Keratinocyte (primary cell): ENCODE measurements around the gene RIN3. TPM values are rescaled to one million over a fixed set of nuclear protein-coding genes. Genes with fewer than 3 reads are reported as not detected.
A peak's percentile ranks its signal among the peaks of the same experiment; 100 is the strongest.

Source experiments
- DNase-seq: peaks from one replicate; pipeline ENCODE4 v3.0.0-alpha.2; 2011; ENCODE audit warnings: low read depth, missing footprints, low spot score
- FAIRE-seq: peaks from 2 replicates; lab custom pipeline; 2011; peaks lifted over from hg19 to GRCh38; lab: Jason Lieb, UNC
- H2AFZ ChIP-seq: 2 replicates; pipeline ENCODE4 v1.6.0; 2012; ENCODE audit warnings: low read length, control low read depth, inconsistent platforms; ENCODE audit not compliant: control insufficient read depth
- H3K27ac ChIP-seq: 2 replicates; pipeline ENCODE4 v1.5.1; 2011; ENCODE audit warnings: low read length; ENCODE audit not compliant: control insufficient read depth, insufficient read depth
- H3K27me3 ChIP-seq: 3 replicates; pipeline ENCODE4 v1.6.0; 2011; ENCODE audit warnings: low read length; ENCODE audit not compliant: control insufficient read depth, insufficient read depth; ENCODE audit errors: extremely low read depth
- H3K36me3 ChIP-seq, 2 experiments: 2 replicates in 1 of 2; 3 replicates in 1 of 2; pipeline ENCODE4 v1.5.1; 2011; ENCODE audit warnings: low read length in 2 of 2, mild to moderate bottlenecking in 1 of 2; ENCODE audit not compliant: control insufficient read depth in 2 of 2, insufficient read depth in 2 of 2; ENCODE audit errors: extremely low read depth in 1 of 2
- H3K4me1 ChIP-seq: 3 replicates; pipeline ENCODE4 v1.5.1; 2011; ENCODE audit warnings: low read length; ENCODE audit not compliant: control insufficient read depth, insufficient read depth; ENCODE audit errors: extremely low read depth
- H3K4me2 ChIP-seq: 3 replicates; pipeline ENCODE4 v1.6.0; 2011; ENCODE audit warnings: low read depth, low read length; ENCODE audit not compliant: control insufficient read depth, insufficient read depth; ENCODE audit errors: extremely low read depth
- H3K4me3 ChIP-seq, 3 experiments: fragments of 200-600 bp in 1 of 3; sonication (generic) in 1 of 3; 2 replicates in 2 of 3; 3 replicates in 1 of 3; pipeline ENCODE4 v1.5.1; 2011 to 2016; ENCODE audit warnings: low read length in 3 of 3, mild to moderate bottlenecking in 3 of 3, control low read depth in 2 of 3, inconsistent platforms in 1 of 3, low read depth in 1 of 3, mixed read lengths in 1 of 3, mixed run types in 1 of 3, moderate library complexity in 1 of 3; ENCODE audit not compliant: control insufficient read depth in 2 of 3, insufficient read depth in 2 of 3; ENCODE audit errors: extremely low read depth in 1 of 3
- H3K79me2 ChIP-seq: 2 replicates; pipeline ENCODE4 v1.6.0; 2012; ENCODE audit warnings: low read length; ENCODE audit not compliant: control insufficient read depth, insufficient read depth
- H3K9ac ChIP-seq: 3 replicates; pipeline ENCODE4 v1.6.0; 2011; ENCODE audit warnings: low read length; ENCODE audit not compliant: control insufficient read depth, insufficient read depth; ENCODE audit errors: extremely low read depth
- H3K9me1 ChIP-seq: 3 replicates; pipeline ENCODE4 v1.6.0; 2011; ENCODE audit warnings: low read length; ENCODE audit not compliant: control insufficient read depth, insufficient read depth; ENCODE audit errors: extremely low read depth
- H3K9me3 ChIP-seq: 2 replicates; pipeline ENCODE4 v1.5.1; 2012; ENCODE audit warnings: low read depth, low read length; ENCODE audit not compliant: control insufficient read depth
- H4K20me1 ChIP-seq: 3 replicates; pipeline ENCODE4 v1.6.0; 2011; ENCODE audit warnings: low read length; ENCODE audit not compliant: control insufficient read depth, insufficient read depth; ENCODE audit errors: extremely low read depth
- EZH2 ChIP-seq: IDR thresholded peaks from one replicate; pipeline ENCODE4 v1.6.1; 2012; ENCODE audit warnings: inconsistent platforms, mild to moderate bottlenecking, low read length, moderate library complexity
- dilution Hi-C: fragments of 300-500 bp; cut with MboI; formaldehyde crosslinking; loops from one replicate; pipeline ENCODE4 v1.7.0; 2020; ENCODE audit warnings: low sequenced_read_pairs; ENCODE audit not compliant: extremely low pct_ligation_motif_present
- polyA plus RNA-seq, 5 experiments: library from polyadenylated mRNA; depleted of rRNA in 3 of 5; stranded (reverse) in 3 of 5; stranded (forward) in 1 of 5; unstranded in 1 of 5; fragments of >200 nt; gene quantifications; 1 replicate in 1 of 5; 2 replicates in 3 of 5; 3 replicates in 1 of 5; pipeline versions ENCODE4 v1.2.1 to v1.2.3, GENCODE V29; 2011 to 2012; ENCODE audit warnings: missing spikeins in 2 of 5, low read depth in 1 of 5, low replicate concordance in 1 of 5
- TF ChIP-seq, protein P1 (sequence below), 3 experiments: IDR thresholded peaks in 1 of 3; conservative IDR thresholded peaks in 1 of 3; optimal IDR thresholded peaks in 1 of 3; 2 replicates in 2 of 3; 3 replicates in 1 of 3; pipeline versions ENCODE3 to v1.5.1; 2011; ENCODE audit warnings: low read length in 3 of 3, mild to moderate bottlenecking in 3 of 3, moderate library complexity in 2 of 3, control low read depth in 1 of 3, inconsistent platforms in 1 of 3; ENCODE audit not compliant: insufficient read depth in 2 of 3; ENCODE audit errors: extremely low read depth in 1 of 3

RIN3 gene
- polyA plus RNA-seq, 1 donor (not counting 4 experiments of a cell fraction or from before 2014, with no cell fraction given), result 1.2 TPM

DNA sequence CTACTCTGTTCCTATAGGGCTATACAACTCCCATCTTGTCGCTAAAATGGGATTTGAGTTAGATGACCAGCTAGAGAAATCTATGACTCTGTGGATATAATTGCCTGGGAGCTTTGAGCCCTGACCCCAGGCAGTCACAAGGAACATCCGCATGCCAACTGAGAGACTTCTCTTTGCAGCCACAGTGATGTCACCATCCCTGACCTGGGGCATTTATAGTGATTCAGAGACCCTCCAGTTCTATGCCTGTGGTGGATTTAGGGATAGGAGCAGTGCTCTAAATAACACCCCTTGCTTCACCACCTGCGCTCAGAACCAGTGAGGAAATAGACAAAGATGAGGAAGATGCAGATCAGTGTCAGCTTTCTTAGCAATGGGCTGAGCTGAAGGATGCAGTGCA is 86.2 kb downstream of the RIN3 start:
- no peak overlapping the region for H3K9ac ChIP-seq
- no peak overlapping the region for H2AFZ ChIP-seq
- TF ChIP-seq EZH2, result no peak
- TF ChIP-seq, protein P1, sequence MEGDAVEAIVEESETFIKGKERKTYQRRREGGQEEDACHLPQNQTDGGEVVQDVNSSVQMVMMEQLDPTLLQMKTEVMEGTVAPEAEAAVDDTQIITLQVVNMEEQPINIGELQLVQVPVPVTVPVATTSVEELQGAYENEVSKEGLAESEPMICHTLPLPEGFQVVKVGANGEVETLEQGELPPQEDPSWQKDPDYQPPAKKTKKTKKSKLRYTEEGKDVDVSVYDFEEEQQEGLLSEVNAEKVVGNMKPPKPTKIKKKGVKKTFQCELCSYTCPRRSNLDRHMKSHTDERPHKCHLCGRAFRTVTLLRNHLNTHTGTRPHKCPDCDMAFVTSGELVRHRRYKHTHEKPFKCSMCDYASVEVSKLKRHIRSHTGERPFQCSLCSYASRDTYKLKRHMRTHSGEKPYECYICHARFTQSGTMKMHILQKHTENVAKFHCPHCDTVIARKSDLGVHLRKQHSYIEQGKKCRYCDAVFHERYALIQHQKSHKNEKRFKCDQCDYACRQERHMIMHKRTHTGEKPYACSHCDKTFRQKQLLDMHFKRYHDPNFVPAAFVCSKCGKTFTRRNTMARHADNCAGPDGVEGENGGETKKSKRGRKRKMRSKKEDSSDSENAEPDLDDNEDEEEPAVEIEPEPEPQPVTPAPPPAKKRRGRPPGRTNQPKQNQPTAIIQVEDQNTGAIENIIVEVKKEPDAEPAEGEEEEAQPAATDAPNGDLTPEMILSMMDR (optimal IDR thresholded peaks at IDR 0.05 in 1 of 3, IDR thresholded peaks at IDR 0.05 in 1 of 3, conservative IDR thresholded peaks at IDR 0.05 in 1 of 3; ENCODE audit: extremely low read depth in 1 of 3, insufficient read depth in 2 of 3, low read length in 3 of 3), result no peak
- H3K9me3 ChIP-seq, result no peaks in the 10 kb centered on the region
- H3K79me2 ChIP-seq, result no peaks in the 10 kb centered on the region
- H3K36me3 ChIP-seq, result no peaks in the 10 kb centered on the region
- DNase-seq (no peak), FAIRE-seq (no peak)
- no peaks in the 10 kb centered on the region for H4K20me1 ChIP-seq
- H3K4me1 ChIP-seq, result peaks cover 26% of the 10 kb centered on the region
- H3K27me3 ChIP-seq, result no peaks in the 10 kb centered on the region
- no peak overlapping the region for H3K4me3 ChIP-seq
- peaks cover 2% of the 10 kb centered on the region for H3K9me1 ChIP-seq
- no peak overlapping the region for H3K27ac ChIP-seq
- dilution Hi-C loops, result no loop called here
- no peak overlapping the region for H3K4me2 ChIP-seq

DNA sequence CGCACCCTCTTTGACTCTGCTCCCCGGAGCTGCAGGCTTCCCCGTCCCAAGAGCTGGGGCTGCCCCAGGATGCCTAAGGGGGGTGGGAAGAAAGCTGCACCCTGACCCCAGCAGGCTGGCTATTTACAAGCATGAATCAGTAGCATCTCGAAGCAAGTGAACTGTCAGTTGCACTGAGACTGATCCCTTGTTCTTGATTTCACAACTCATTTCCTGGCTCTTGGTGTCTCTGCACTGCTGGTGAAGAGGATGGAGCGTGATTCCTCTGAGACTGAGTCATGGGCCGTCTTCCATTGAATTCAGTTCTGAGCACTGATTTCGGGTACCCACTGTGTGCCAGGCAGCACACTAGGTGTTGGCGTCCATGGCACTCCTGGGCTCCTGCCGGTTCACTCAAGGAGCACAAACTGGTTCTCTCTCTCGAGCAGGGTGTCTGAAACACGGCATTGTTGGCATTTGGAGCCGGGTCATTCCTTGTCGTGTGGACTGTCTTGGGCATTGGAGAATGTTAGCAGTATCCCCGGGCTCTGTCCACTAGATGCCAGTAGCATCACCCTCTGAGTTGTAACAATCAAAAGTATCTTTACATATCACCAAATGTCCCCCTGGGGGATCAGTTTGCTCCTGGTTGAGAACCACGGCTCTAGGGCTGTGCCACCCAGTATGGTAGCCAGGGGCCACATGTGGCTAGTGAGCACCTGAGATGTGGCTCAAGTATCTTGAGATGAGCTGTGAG is 86.9 kb downstream of the RIN3 start:
- dilution Hi-C loops, result no loop called here
- H2AFZ ChIP-seq, result no peak overlapping the region
- peaks cover 26% of the 10 kb centered on the region for H3K4me1 ChIP-seq
- FAIRE-seq, result peak; percentile 55
- no peaks in the 10 kb centered on the region for H3K9me3 ChIP-seq
- H3K27me3 ChIP-seq, result no peaks in the 10 kb centered on the region
- H3K36me3 ChIP-seq, result no peaks in the 10 kb centered on the region
- peaks cover 2% of the 10 kb centered on the region for H3K9me1 ChIP-seq
- H4K20me1 ChIP-seq, result no peaks in the 10 kb centered on the region
- no peak overlapping the region for H3K27ac ChIP-seq
- DNase-seq, result no peak
- TF ChIP-seq, protein P1 (optimal IDR thresholded peaks at IDR 0.05 in 1 of 3, IDR thresholded peaks at IDR 0.05 in 1 of 3, conservative IDR thresholded peaks at IDR 0.05 in 1 of 3; ENCODE audit: extremely low read depth in 1 of 3, insufficient read depth in 2 of 3, low read length in 3 of 3), result no peak
- TF ChIP-seq EZH2, result no peak
- H3K4me2 ChIP-seq, result no peak overlapping the region
- H3K79me2 ChIP-seq, result no peaks in the 10 kb centered on the region
- H3K4me3 ChIP-seq, result no peak overlapping the region
- H3K9ac ChIP-seq, result no peak overlapping the region
